ENCODE results near the gene SYNE1.
A peak's percentile ranks its signal among the peaks of the same experiment; 100 is the strongest.
"Not testable (repeated sequence)": the region's sequence is repeated elsewhere in the genome, so short reads cannot be mapped to it uniquely, and the experiment has no call there.

Gene SYNE1

GRCh38 chr6:152078804-152079203 lies 558.4 kb downstream of the SYNE1 start:
- H4K12ac ChIP-seq (ENCODE audit: low read depth, low read length) = no peak overlapping the region
- H2BK5ac ChIP-seq (ENCODE audit: low read depth, low read length, poor library complexity) = no peak overlapping the region
- H3K79me1 ChIP-seq (ENCODE audit: low read length) = no peaks in the 10 kb centered on the region
- peaks cover 3% of the 10 kb centered on the region for H3K9me3 ChIP-seq (ENCODE audit: insufficient read depth, low read depth, low read length)
- no peaks in the 10 kb centered on the region for H3K4me1 ChIP-seq (ENCODE audit: control insufficient read depth in 1 of 2, insufficient read depth in 2 of 2, low read length in 2 of 2)
- H3K23ac ChIP-seq (ENCODE audit: low read length) = no peak overlapping the region
- no peak overlapping the region for H2BK12ac ChIP-seq (ENCODE audit: low read length)
- no peak overlapping the region for H3K9ac ChIP-seq (ENCODE audit: low read length)
- no peak overlapping the region for H2AK5ac ChIP-seq (ENCODE audit: low read length)
- no CpG with 5 or more reads among the region's 7 CpGs for WGBS (ENCODE audit: extremely low coverage, insufficient coverage, insufficient read length)
- H3K79me2 ChIP-seq (ENCODE audit: control insufficient read depth, insufficient read depth, low read length, poor library complexity) = no peaks in the 10 kb centered on the region
- H3K4me2 ChIP-seq (ENCODE audit: low read length) = no peak overlapping the region
- H3K14ac ChIP-seq (ENCODE audit: low read length) = no peak overlapping the region
- H2AFZ ChIP-seq (ENCODE audit: insufficient read depth, low read length, poor library complexity) = no peak overlapping the region
- no peak for DNase-seq
- no peak overlapping the region for H3K4ac ChIP-seq (ENCODE audit: low read depth, low read length)
- H3K36me3 ChIP-seq (ENCODE audit: control insufficient read depth in 1 of 2, insufficient read depth in 2 of 2, low read length in 2 of 2) = no peaks in the 10 kb centered on the region
- H4K91ac ChIP-seq (ENCODE audit: low read depth, low read length) = no peak overlapping the region
- H3K18ac ChIP-seq (ENCODE audit: low read length) = no peak overlapping the region
- H3K27ac ChIP-seq (ENCODE audit: low read depth, low read length) = no peak overlapping the region
- H3K27me3 ChIP-seq (ENCODE audit: insufficient read depth, low read length) = no peaks in the 10 kb centered on the region
- no peak overlapping the region for H3K4me3 ChIP-seq (ENCODE audit: low read depth, low read length)
- no peak overlapping the region for H4K8ac ChIP-seq (ENCODE audit: low read depth, low read length)
- no peak overlapping the region for H2BK120ac ChIP-seq (ENCODE audit: insufficient read depth, low read length, poor library complexity)

- DNase-seq = no peak
- Histone ChIP-seq H2BK5ac (ENCODE audit: low read depth, low read length, poor library complexity) (no peak overlapping the region), H4K12ac (ENCODE audit: low read depth, low read length) (no peak overlapping the region), H3K79me2 (ENCODE audit: control insufficient read depth, insufficient read depth, low read length, poor library complexity) (no peaks in the 10 kb centered on the region), H3K14ac (ENCODE audit: low read length) (no peak overlapping the region), H3K36me3 (ENCODE audit: control insufficient read depth in 1 of 2, insufficient read depth in 2 of 2, low read length in 2 of 2) (no peaks in the 10 kb centered on the region), H2AK5ac (ENCODE audit: low read length) (no peak overlapping the region), H2BK12ac (ENCODE audit: low read length) (no peak overlapping the region), H2BK120ac (ENCODE audit: insufficient read depth, low read length, poor library complexity) (no peak overlapping the region), H3K4me3 (ENCODE audit: low read depth, low read length) (no peak overlapping the region), H3K18ac (ENCODE audit: low read length) (no peak overlapping the region), H3K4me1 (ENCODE audit: control insufficient read depth in 1 of 2, insufficient read depth in 2 of 2, low read length in 2 of 2) (no peaks in the 10 kb centered on the region), H3K27me3 (ENCODE audit: insufficient read depth, low read length) (no peaks in the 10 kb centered on the region), H3K27ac (ENCODE audit: low read depth, low read length) (no peak overlapping the region), H3K79me1 (ENCODE audit: low read length) (no peaks in the 10 kb centered on the region), H2AFZ (ENCODE audit: insufficient read depth, low read length, poor library complexity) (no peak overlapping the region), H4K91ac (ENCODE audit: low read depth, low read length) (no peak overlapping the region), H3K9me3 (ENCODE audit: insufficient read depth, low read depth, low read length) (peaks cover 3% of the 10 kb centered on the region), H4K8ac (ENCODE audit: low read depth, low read length) (no peak overlapping the region), H3K23ac (ENCODE audit: low read length) (no peak overlapping the region), H3K9ac (ENCODE audit: low read length) (no peak overlapping the region), H3K4me2 (ENCODE audit: low read length) (no peak overlapping the region), H3K4ac (ENCODE audit: low read depth, low read length) (no peak overlapping the region)
- WGBS (ENCODE audit: extremely low coverage, insufficient coverage, insufficient read length) = no CpG with 5 or more reads among the region's 4 CpGs
Observed at GRCh38 chr6:152078001-152078400, 559.2 kb downstream of the SYNE1 start.

- not testable (repeated sequence) for H3K4me1 ChIP-seq (ENCODE audit: control insufficient read depth in 1 of 2, insufficient read depth in 2 of 2, low read length in 2 of 2); H3K4ac ChIP-seq (ENCODE audit: low read depth, low read length); H4K8ac ChIP-seq (ENCODE audit: low read depth, low read length); H3K4me3 ChIP-seq (ENCODE audit: low read depth, low read length); H4K91ac ChIP-seq (ENCODE audit: low read depth, low read length); H2BK5ac ChIP-seq (ENCODE audit: low read depth, low read length, poor library complexity); H2AFZ ChIP-seq (ENCODE audit: insufficient read depth, low read length, poor library complexity); H3K9me3 ChIP-seq (ENCODE audit: insufficient read depth, low read depth, low read length); DNase-seq; H2BK12ac ChIP-seq (ENCODE audit: low read length); H3K79me1 ChIP-seq (ENCODE audit: low read length); H2AK5ac ChIP-seq (ENCODE audit: low read length); H3K4me2 ChIP-seq (ENCODE audit: low read length); H3K23ac ChIP-seq (ENCODE audit: low read length); H3K79me2 ChIP-seq (ENCODE audit: control insufficient read depth, insufficient read depth, low read length, poor library complexity); H4K12ac ChIP-seq (ENCODE audit: low read depth, low read length); H3K14ac ChIP-seq (ENCODE audit: low read length); H3K27me3 ChIP-seq (ENCODE audit: insufficient read depth, low read length); H3K9ac ChIP-seq (ENCODE audit: low read length); H3K36me3 ChIP-seq (ENCODE audit: control insufficient read depth in 1 of 2, insufficient read depth in 2 of 2, low read length in 2 of 2); H3K27ac ChIP-seq (ENCODE audit: low read depth, low read length); H3K18ac ChIP-seq (ENCODE audit: low read length); H2BK120ac ChIP-seq (ENCODE audit: insufficient read depth, low read length, poor library complexity)
- no CpG with 5 or more reads among the region's 3 CpGs for WGBS (ENCODE audit: extremely low coverage, insufficient coverage, insufficient read length)
Observed at GRCh38 chr6:152076242-152076641, 560.9 kb downstream of the SYNE1 start.

- H2AK5ac ChIP-seq (ENCODE audit: low read length) = no peak overlapping the region
- H2AFZ ChIP-seq (ENCODE audit: insufficient read depth, low read length, poor library complexity) = no peak overlapping the region
- no peak overlapping the region for H4K8ac ChIP-seq (ENCODE audit: low read depth, low read length)
- H3K23ac ChIP-seq (ENCODE audit: low read length) = no peak overlapping the region
- H2BK120ac ChIP-seq (ENCODE audit: insufficient read depth, low read length, poor library complexity) = no peak overlapping the region
- no peak overlapping the region for H3K4ac ChIP-seq (ENCODE audit: low read depth, low read length)
- H3K9me3 ChIP-seq (ENCODE audit: insufficient read depth, low read depth, low read length) = no peaks in the 10 kb centered on the region
- peak; percentile 9 to 53 for DNase-seq
- no peaks in the 10 kb centered on the region for H3K36me3 ChIP-seq (ENCODE audit: control insufficient read depth in 1 of 2, insufficient read depth in 2 of 2, low read length in 2 of 2)
- H3K14ac ChIP-seq (ENCODE audit: low read length) = no peak overlapping the region
- H3K27ac ChIP-seq (ENCODE audit: low read depth, low read length) = no peak overlapping the region
- no peak overlapping the region for H4K91ac ChIP-seq (ENCODE audit: low read depth, low read length)
- no peaks in the 10 kb centered on the region for H3K27me3 ChIP-seq (ENCODE audit: insufficient read depth, low read length)
- no peak overlapping the region for H3K4me2 ChIP-seq (ENCODE audit: low read length)
- no CpG with 5 or more reads among the region's 3 CpGs for WGBS (ENCODE audit: extremely low coverage, insufficient coverage, insufficient read length)
- H3K79me1 ChIP-seq (ENCODE audit: low read length) = no peaks in the 10 kb centered on the region
- no peak overlapping the region for H3K9ac ChIP-seq (ENCODE audit: low read length)
- no peak overlapping the region for H2BK12ac ChIP-seq (ENCODE audit: low read length)
- H3K79me2 ChIP-seq (ENCODE audit: control insufficient read depth, insufficient read depth, low read length, poor library complexity) = no peaks in the 10 kb centered on the region
- no peak overlapping the region for H3K4me3 ChIP-seq (ENCODE audit: low read depth, low read length)
- no peaks in the 10 kb centered on the region for H3K4me1 ChIP-seq (ENCODE audit: control insufficient read depth in 1 of 2, insufficient read depth in 2 of 2, low read length in 2 of 2)
- no peak overlapping the region for H4K12ac ChIP-seq (ENCODE audit: low read depth, low read length)
- no peak overlapping the region for H2BK5ac ChIP-seq (ENCODE audit: low read depth, low read length, poor library complexity)
- H3K18ac ChIP-seq (ENCODE audit: low read length) = no peak overlapping the region
Observed at GRCh38 chr6:152071843-152072242, 565.3 kb downstream of the SYNE1 start.

Measured in trophoblast cell (in vitro differentiated cells and primary cell).